NOMO-1 treated with dmso at 0.1 percent for 144 hours (cell line): Measurements from ENCODE around the gene CACNA2D3.

Source experiments
- DNase-seq: peaks from one replicate; lab custom pipeline; 2025; ENCODE audit not compliant: unreplicated experiment; lab: John Stamatoyannopoulos, UW

Gene CACNA2D3

DNA sequence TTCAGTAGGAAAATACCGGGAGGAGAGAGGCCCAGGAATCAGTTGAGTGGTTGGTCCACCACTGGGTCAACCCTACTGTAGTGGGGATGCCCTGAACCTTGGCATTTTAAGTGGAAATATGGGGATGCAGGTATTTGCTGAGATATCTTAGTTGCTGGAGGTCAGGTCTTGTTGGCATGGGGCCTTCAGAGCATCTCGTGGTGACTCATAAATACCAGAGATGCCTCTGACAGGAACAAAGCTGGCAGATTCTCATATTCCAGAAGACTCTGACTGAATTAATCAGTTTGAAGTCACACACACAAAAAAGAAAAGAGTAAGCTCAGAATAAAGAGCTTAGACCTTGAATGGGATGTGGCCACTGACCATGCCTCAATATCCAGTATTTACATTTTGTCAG lies 91.6 kb downstream of the CACNA2D3 start:
- DNase-seq: no peak

DNA sequence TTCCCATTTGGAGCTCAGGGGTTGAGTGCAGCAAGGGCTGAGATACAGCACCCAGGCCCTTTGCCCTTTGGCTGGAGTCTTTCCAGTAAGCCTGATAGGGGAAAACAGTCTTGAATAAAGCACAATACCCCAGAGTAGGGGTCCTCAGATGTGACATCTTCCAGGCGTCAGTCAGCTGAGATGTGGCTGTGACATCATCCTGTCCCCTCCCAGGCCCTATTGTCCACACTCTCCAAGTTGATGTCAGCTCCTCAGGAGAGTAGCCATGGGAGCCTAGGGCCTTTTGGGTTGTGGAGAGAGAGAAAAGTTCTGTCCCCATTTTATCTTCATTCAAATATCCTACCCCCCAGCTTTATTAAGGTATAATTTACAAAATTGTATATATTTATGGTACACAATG lies 92.5 kb downstream of the CACNA2D3 start:
- DNase-seq: no peak

- DNase-seq: no peak
Measured at GRCh38 chr3:54215521-54215920, 93.2 kb downstream of the CACNA2D3 start.

GRCh38 chr3:54217828-54218227 lies 95.5 kb downstream of the CACNA2D3 start:
- DNase-seq: no peak

DNA sequence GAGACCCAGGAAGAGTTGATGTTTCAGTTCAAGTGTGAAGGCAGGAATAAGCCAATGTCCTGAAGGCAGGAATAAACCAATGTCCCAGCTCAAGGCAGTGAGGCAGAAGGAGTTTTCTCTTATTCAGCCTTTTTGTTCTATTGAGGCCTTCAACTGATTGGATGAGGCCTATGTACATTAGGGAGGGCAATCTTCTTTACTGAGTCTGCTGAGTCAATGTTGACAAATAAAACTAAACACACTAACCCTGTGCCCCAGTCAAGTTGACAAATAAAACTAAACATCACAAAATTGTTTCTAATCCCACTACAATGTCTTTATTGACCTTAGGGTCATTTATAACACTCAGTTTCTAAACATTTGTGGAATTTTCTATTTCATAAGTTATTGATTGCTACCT lies 100.0 kb downstream of the CACNA2D3 start:
- no peak for DNase-seq

DNA sequence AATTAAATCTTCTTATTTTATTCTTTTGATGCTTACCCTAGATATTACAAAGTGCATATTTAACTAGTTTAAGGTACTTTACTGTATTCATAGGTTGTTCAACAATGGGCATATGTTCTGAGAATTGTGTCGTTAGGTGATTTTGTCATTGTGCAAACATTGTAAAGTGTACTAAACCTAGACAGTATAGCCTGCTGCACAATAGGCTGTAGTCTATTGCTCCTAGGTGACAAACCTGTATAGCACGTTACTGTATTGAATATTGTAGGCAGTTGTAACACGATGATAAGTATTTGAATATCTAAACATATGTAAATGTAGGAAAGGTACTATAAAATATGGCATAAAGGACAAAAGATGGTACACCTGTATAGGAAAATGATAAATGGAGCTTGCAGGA lies 100.7 kb downstream of the CACNA2D3 start:
- DNase-seq: no peak

DNA sequence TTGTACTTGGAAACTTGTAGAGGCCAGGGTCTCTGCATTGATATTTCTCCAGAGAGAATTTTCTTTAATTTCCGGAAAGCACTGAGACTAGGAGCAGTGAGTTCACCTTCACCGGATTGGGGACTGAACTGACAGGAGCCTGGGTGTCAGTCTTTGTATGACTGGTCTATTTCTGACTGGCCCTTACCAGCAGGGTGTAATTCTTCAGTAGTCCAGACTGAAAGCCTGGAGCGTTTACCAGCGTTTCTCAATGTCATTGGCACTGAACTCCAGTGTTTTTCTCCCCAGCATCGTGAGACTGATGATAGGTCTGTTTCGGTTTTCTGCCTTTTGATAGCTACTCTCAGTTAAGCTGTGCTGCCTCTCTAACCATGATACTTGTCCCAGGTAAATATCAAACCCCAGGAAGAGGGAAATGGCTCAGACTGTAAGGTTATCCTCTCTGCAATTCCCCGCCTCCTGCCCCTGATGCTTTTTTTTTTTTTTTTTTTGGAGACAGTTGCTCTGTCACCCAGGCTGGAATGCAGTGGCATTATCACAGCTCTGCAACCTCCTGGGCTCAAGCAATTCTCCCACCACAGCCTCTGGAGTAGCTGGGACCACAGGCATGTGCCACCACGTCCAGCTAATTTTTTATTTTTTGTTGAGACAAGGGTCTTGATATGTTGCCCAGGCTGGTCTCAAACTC lies 103.6 kb downstream of the CACNA2D3 start:
- no peak for DNase-seq

GRCh38 chr3:54228806-54229205 lies 106.5 kb downstream of the CACNA2D3 start:
- no peak for DNase-seq

DNA sequence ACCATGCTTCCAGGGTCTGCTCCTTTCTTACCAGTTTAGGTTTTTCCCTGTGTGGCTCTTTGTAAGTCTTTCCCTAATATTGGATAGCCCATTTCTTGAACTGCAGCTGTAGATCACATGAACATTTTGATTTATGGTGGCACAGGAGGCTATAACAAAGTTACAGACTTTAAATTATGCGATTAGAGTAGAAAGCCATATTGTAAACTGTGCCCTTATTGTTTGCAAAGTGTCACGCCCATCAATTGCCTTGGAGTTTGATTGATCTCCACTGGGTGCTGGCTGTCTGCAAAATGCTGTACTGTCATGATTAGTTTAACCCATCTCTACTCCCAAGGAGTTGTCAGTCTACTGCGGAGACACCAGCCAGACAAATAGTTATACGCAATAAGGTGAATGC lies 110.3 kb downstream of the CACNA2D3 start:
- DNase-seq: no peak

GRCh38 chr3:54235998-54236397 lies 113.6 kb downstream of the CACNA2D3 start:
- DNase-seq: no peak

- DNase-seq: no peak
Measured at GRCh38 chr3:54237109-54237508, 114.8 kb downstream of the CACNA2D3 start.

- DNase-seq: no peak
Measured at GRCh38 chr3:54237788-54238502, 115.6 kb downstream of the CACNA2D3 start.

- DNase-seq: no peak
Measured at GRCh38 chr3:54240309-54240708, 118.0 kb downstream of the CACNA2D3 start.

- DNase-seq: no peak
Measured at GRCh38 chr3:54243056-54243931, 120.9 kb downstream of the CACNA2D3 start.

DNA sequence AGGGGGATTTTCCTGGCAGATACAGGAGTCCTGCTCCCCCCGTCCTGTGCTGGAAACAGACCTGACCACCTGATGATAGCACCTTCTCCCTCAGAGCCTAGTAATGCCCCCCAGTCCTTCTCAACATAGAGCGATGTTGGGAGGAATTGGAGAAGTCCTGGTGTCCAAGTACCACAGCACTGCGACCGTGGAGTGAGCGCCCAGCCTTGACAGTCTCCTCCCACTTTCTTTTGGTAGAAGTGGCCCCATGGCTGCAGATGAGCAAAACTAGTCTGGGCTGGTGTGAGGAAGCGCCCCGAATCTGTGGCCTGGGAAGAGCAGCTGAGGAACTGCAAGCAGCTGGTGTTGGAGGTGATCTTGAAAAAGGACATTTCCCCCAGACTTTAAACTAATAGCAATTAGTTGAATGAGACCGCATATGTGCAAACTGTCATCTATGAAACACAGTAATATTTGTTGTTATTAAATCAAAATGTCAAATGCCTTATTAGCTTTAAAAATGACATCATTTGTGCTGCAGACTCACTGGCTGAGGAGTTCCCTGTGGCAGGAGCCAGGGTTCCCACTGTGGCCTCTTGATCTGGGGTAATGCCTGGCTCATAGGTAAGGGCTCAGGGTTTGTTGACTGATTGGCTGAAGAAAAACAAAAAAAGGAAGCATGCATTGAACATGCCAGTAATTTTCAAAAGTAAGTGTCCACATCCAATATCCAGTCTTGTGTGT lies 121.8 kb downstream of the CACNA2D3 start:
- DNase-seq: no peak

GRCh38 chr3:54251705-54252104 lies 129.4 kb downstream of the CACNA2D3 start:
- DNase-seq: no peak

GRCh38 chr3:54257125-54257720 lies 134.9 kb downstream of the CACNA2D3 start:
- no peak for DNase-seq

DNA sequence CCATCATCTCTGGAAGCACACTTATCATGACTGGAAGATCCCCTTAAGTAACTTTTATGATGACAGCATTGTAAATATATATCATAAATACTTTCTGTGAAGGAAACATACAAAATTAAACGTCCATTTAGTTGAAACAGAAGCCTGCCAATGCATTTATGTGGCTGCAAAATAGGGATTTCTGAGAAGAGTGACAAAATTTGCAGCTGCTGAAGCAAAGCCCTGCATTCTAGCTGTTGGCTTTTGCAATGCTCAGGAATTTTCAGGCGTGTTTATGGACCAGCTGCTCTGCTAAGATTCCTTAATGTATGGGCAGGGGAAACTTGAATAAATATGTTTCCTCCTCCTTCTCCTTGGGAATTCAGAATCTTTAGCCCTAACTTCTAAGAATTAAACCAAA lies 137.3 kb downstream of the CACNA2D3 start:
- no peak for DNase-seq

GRCh38 chr3:54261141-54261540 lies 138.8 kb downstream of the CACNA2D3 start:
- DNase-seq: no peak

GRCh38 chr3:54262541-54262940 lies 140.2 kb downstream of the CACNA2D3 start:
- peak; percentile 73 for DNase-seq

DNA sequence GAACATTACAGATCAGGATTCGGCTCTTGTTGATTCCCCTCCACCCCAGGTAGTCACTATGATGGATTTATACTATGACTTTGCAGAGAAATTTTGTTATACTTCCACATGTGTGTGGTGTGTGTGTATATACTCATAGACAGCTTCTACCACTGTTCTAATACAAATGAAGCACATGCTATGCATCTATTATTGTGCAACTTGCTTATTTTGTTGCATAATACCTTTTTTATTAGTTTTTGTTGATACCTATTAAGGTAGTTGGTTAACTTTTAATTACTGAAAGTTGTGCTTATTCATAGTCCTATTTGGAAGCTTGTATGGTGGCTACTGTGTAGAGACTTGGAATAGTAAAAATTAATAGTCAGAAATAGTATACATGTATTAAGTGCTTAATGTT lies 140.6 kb downstream of the CACNA2D3 start:
- no peak for DNase-seq
